HCT116 (cell line): Measurements from ENCODE around the gene PARD6G. TPM values are rescaled to one million over a fixed set of nuclear protein-coding genes. Genes with fewer than 3 reads are reported as not detected.

ENCODE experiments used
- ATAC-seq: fragments of 200-7000 bp; cut with Tn5 transposase; 2 replicates; pipeline ENCODE4 v1.9.1; 2020; ENCODE audit warnings: mild to moderate bottlenecking, moderate library complexity
- BruUV-seq: library from RNA; stranded (reverse); fragments of 400-500 nt; replicated peaks from 2 replicates; lab custom pipeline; 2021; lab: Mats Ljungman, UMichigan
- CTCF ChIA-PET: fragments of 300-600 bp; sonication (Branson Sonifier 250); formaldehyde crosslinking; loops from one replicate; lab custom pipeline; 2021; ENCODE audit warnings: antibody characterized with exemption; lab: Charles Lee
- POLR2A ChIA-PET: fragments of 300-600, 350-600 bp; sonication (Branson Sonifier 250); formaldehyde crosslinking; loops from one replicate; lab custom pipeline; 2021; ENCODE audit warnings: antibody characterized with exemption; lab: Charles Lee
- RAD21 ChIA-PET, 2 experiments: fragments of 300-600 bp; sonication (Branson Sonifier 250); formaldehyde crosslinking; loops; one replicate each; lab custom pipeline; 2023; ENCODE audit warnings: low total read pairs in 2 of 2; ENCODE audit not compliant: uncharacterized antibody in 2 of 2, unreplicated experiment in 2 of 2, low non-redundant PET in 1 of 2; lab: Charles Lee
- DNase-seq: peaks from one replicate; pipeline ENCODE4 v3.0.0-alpha.2; 2010; ENCODE audit warnings: low read depth, low spot score
- H2AFZ ChIP-seq: fragments of 200-600 bp; shearing (Covaris generic), sonication (generic); 2 replicates; pipeline ENCODE4 v1.6.1; 2017; ENCODE audit warnings: low read depth, mixed run types, mixed read lengths, antibody characterized with exemption, low read length; ENCODE audit not compliant: poor library complexity, severe bottlenecking
- H3K27ac ChIP-seq: 2 replicates; pipeline ENCODE4 v1.5.1; 2012; ENCODE audit warnings: low read depth, low read length
- H3K27me3 ChIP-seq: fragments of 200-600 bp; sonication (generic); 2 replicates; pipeline ENCODE4 v1.6.1; 2016; ENCODE audit warnings: mixed run types, low read length, mixed read lengths; ENCODE audit not compliant: insufficient read depth
- H3K36me3 ChIP-seq, 2 experiments: fragments of 200-500 bp in 1 of 2; fragments of 200-600 bp in 1 of 2; sonication (Bioruptor generic) in 1 of 2; sonication (generic) in 1 of 2; 2 replicates each; pipeline versions ENCODE4 v1.5.1 to v1.6.1; 2014 to 2016; ENCODE audit warnings: low read length in 2 of 2, inconsistent platforms in 1 of 2, mixed read lengths in 1 of 2, mixed run types in 1 of 2; ENCODE audit not compliant: insufficient read depth in 2 of 2, control insufficient read depth in 1 of 2
- H3K4me1 ChIP-seq, 2 experiments: fragments of 200-600 bp in 1 of 2; sonication (generic) in 1 of 2; 2 replicates each; pipeline versions ENCODE4 v1.5.1 to v1.6.1; 2012 to 2017; ENCODE audit warnings: low read length in 2 of 2, inconsistent platforms in 1 of 2, mild to moderate bottlenecking in 1 of 2, mixed read lengths in 1 of 2, mixed run types in 1 of 2, moderate library complexity in 1 of 2; ENCODE audit not compliant: insufficient read depth in 2 of 2, control insufficient read depth in 1 of 2
- H3K4me2 ChIP-seq: fragments of 200-600 bp; sonication (generic); 2 replicates; pipeline ENCODE4 v1.6.1; 2017; ENCODE audit warnings: mixed run types, low read length, mixed read lengths
- H3K4me3 ChIP-seq, 2 experiments: fragments of 200-600 bp in 1 of 2; sonication (generic) in 1 of 2; replicated peaks in 1 of 2; 2 replicates each; pipeline ENCODE4 v1.5.1; 2011 to 2016; ENCODE audit warnings: low read length in 2 of 2, control low read depth in 1 of 2, low read depth in 1 of 2, mild to moderate bottlenecking in 1 of 2, mixed read lengths in 1 of 2, mixed run types in 1 of 2
- H3K79me2 ChIP-seq: fragments of 200-600 bp; sonication (generic); 2 replicates; pipeline ENCODE4 v1.6.1; 2017; ENCODE audit warnings: mild to moderate bottlenecking, mixed run types, low read length, moderate library complexity, mixed read lengths; ENCODE audit not compliant: insufficient read depth
- H3K9ac ChIP-seq: fragments of 200-600 bp; sonication (generic); 2 replicates; pipeline ENCODE4 v1.6.1; 2016; ENCODE audit warnings: low read length, mixed read lengths
- H3K9me2 ChIP-seq: fragments of 200-600 bp; sonication (generic), shearing (Covaris generic); 2 replicates; pipeline ENCODE4 v1.6.1; 2017; ENCODE audit warnings: mixed run types, mild to moderate bottlenecking, moderate library complexity; ENCODE audit not compliant: insufficient read depth
- H3K9me3 ChIP-seq, 2 experiments: fragments of 200-500 bp in 1 of 2; fragments of 200-600 bp in 1 of 2; sonication (Bioruptor generic) in 1 of 2; sonication (generic) in 1 of 2; 2 replicates each; pipeline ENCODE4 v1.6.1; 2014 to 2017; ENCODE audit warnings: low read length in 2 of 2, mixed read lengths in 2 of 2, inconsistent platforms in 1 of 2, low read depth in 1 of 2, mild to moderate bottlenecking in 1 of 2, mixed run types in 1 of 2, moderate library complexity in 1 of 2; ENCODE audit not compliant: control insufficient read depth in 1 of 2, insufficient read depth in 1 of 2
- H4K20me1 ChIP-seq: fragments of 200-600 bp; sonication (generic), shearing (Covaris generic); 2 replicates; pipeline ENCODE4 v1.6.1; 2017; ENCODE audit warnings: mixed run types, mild to moderate bottlenecking, moderate library complexity; ENCODE audit not compliant: insufficient read depth
- CBX3 ChIP-seq: IDR thresholded peaks from 2 replicates; pipeline ENCODE4 v1.6.1; 2012; ENCODE audit warnings: low read depth
- EGR1 ChIP-seq: IDR thresholded peaks from 2 replicates; pipeline ENCODE4 v1.6.1; 2012; ENCODE audit warnings: low read depth
- ELF1 ChIP-seq: IDR thresholded peaks from 2 replicates; pipeline ENCODE4 v1.6.1; 2012; ENCODE audit warnings: low read depth, borderline replicate concordance
- EZH2phosphoT487 ChIP-seq: fragments of 200-600 bp; IDR thresholded peaks from 2 replicates; pipeline ENCODE4 v1.6.1; 2018; ENCODE audit warnings: antibody characterized with exemption, borderline replicate concordance
- POLR2A ChIP-seq: IDR thresholded peaks from 2 replicates; pipeline ENCODE4 v1.7.0; 2011; ENCODE audit warnings: borderline replicate concordance; ENCODE audit not compliant: insufficient read depth, insufficient read length; ENCODE audit errors: extremely low read depth
- POLR2AphosphoS5 ChIP-seq: IDR thresholded peaks from 2 replicates; pipeline ENCODE4 v1.6.1; 2011; ENCODE audit warnings: mild to moderate bottlenecking, low read depth, low read length, moderate library complexity
- SP1 ChIP-seq: IDR thresholded peaks from 2 replicates; pipeline ENCODE4 v1.6.1; 2012; ENCODE audit warnings: low read depth
- TCF7L2 ChIP-seq: IDR thresholded peaks from 2 replicates; pipeline ENCODE4 v1.7.0; 2011; ENCODE audit warnings: borderline replicate concordance, inconsistent platforms; ENCODE audit not compliant: insufficient read depth, insufficient read length; ENCODE audit errors: extremely low read depth
- ZNF274 ChIP-seq: fragments of 200-500 bp; sonication (Bioruptor generic); IDR thresholded peaks from 2 replicates; pipeline ENCODE4 v1.6.1; 2014; ENCODE audit warnings: mild to moderate bottlenecking, low read depth, low read length, inconsistent platforms
- intact Hi-C: fragments of 100-400 bp; cut with micrococcal nuclease; formaldehyde crosslinking; loops from 2 replicates; pipeline ENCODE4 v1.10.0; 2022
- total RNA-seq: library from RNA; stranded (reverse); gene quantifications from one replicate; pipeline ENCODE4 v1.2.1, GENCODE V29; 2021; ENCODE audit not compliant: unreplicated experiment
- TF ChIP-seq, protein P1 (sequence below): IDR thresholded peaks from 2 replicates; pipeline ENCODE4 v1.6.1; 2012; ENCODE audit warnings: low read depth
- TF ChIP-seq, protein P2 (sequence below): IDR thresholded peaks from 2 replicates; pipeline ENCODE4 v1.6.1; 2011; ENCODE audit warnings: mild to moderate bottlenecking, low read length, moderate library complexity; ENCODE audit not compliant: insufficient replicate concordance; ENCODE audit errors: extremely low read depth
- TF ChIP-seq, protein P3 (sequence below): IDR thresholded peaks from 2 replicates; pipeline ENCODE4 v1.6.1; 2012
- TF ChIP-seq, protein P4 (sequence below): IDR thresholded peaks from 2 replicates; pipeline ENCODE4 v1.6.1; 2012

The PARD6G gene
- total RNA-seq, 1 experiment from 2014 or later: 12.8 TPM

DNA sequence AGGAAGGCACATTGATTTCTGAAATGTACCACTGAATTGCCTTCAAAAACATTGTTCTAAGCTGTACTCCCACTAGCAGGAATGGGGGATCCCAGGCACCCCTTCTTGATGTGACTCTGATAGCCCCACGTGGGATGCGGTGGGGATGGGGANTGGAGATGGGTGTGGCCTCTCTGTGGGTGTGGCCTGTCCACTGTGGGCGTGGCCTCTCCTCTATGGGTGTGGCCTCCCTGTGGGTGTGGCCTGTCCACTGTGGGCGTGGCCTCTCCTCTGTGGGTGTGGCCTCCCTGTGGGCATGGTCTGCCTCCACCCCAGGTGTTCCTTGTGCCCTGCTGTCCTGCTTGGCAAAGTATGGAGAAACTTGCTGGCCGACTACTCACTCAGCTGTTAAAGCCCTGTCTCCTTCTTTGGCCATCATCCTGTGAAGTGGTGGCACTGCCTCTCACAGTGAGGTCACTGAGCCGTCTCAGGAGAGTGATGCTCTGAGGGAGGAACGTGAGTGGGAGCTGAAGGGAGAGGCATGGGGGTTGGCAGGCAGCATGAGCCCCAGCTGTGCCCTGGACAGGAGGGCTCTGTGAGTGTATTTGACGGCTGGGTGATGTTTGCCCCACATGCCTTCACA lies 6.7 kb upstream of the PARD6G start (continued):
- TF ChIP-seq, protein P1, sequence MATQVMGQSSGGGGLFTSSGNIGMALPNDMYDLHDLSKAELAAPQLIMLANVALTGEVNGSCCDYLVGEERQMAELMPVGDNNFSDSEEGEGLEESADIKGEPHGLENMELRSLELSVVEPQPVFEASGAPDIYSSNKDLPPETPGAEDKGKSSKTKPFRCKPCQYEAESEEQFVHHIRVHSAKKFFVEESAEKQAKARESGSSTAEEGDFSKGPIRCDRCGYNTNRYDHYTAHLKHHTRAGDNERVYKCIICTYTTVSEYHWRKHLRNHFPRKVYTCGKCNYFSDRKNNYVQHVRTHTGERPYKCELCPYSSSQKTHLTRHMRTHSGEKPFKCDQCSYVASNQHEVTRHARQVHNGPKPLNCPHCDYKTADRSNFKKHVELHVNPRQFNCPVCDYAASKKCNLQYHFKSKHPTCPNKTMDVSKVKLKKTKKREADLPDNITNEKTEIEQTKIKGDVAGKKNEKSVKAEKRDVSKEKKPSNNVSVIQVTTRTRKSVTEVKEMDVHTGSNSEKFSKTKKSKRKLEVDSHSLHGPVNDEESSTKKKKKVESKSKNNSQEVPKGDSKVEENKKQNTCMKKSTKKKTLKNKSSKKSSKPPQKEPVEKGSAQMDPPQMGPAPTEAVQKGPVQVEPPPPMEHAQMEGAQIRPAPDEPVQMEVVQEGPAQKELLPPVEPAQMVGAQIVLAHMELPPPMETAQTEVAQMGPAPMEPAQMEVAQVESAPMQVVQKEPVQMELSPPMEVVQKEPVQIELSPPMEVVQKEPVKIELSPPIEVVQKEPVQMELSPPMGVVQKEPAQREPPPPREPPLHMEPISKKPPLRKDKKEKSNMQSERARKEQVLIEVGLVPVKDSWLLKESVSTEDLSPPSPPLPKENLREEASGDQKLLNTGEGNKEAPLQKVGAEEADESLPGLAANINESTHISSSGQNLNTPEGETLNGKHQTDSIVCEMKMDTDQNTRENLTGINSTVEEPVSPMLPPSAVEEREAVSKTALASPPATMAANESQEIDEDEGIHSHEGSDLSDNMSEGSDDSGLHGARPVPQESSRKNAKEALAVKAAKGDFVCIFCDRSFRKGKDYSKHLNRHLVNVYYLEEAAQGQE: no peak
- TF ChIP-seq EGR1 (no peak), ELF1 (no peak)
- TF ChIP-seq, protein P2, sequence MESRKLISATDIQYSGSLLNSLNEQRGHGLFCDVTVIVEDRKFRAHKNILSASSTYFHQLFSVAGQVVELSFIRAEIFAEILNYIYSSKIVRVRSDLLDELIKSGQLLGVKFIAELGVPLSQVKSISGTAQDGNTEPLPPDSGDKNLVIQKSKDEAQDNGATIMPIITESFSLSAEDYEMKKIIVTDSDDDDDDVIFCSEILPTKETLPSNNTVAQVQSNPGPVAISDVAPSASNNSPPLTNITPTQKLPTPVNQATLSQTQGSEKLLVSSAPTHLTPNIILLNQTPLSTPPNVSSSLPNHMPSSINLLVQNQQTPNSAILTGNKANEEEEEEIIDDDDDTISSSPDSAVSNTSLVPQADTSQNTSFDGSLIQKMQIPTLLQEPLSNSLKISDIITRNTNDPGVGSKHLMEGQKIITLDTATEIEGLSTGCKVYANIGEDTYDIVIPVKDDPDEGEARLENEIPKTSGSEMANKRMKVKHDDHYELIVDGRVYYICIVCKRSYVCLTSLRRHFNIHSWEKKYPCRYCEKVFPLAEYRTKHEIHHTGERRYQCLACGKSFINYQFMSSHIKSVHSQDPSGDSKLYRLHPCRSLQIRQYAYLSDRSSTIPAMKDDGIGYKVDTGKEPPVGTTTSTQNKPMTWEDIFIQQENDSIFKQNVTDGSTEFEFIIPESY: no peak
- TF ChIP-seq, protein P3, sequence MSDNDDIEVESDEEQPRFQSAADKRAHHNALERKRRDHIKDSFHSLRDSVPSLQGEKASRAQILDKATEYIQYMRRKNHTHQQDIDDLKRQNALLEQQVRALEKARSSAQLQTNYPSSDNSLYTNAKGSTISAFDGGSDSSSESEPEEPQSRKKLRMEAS: no peak
- TF ChIP-seq, all 23 proteins: peak for 0

DNA sequence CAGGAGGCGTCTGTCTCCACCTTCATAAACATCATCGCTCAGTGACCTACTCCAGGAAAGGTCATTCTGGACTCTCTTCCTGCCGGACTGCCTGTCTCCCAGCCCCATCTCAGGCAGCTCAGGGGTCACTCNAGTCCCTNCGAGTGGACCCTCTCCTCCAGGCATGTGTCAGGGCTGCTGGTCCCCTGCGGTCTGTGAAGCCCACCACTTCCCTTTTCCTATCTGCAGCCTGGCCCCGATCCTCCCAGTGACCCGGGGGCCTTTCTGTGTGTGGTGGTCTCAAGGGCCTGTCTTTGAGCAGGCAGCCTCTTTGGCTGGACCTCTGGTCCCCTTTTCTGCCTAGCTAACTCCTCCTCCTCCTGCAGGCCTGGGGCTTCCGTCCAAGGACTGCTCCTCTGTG lies 5.9 kb upstream of the PARD6G start:
- no peaks in the 10 kb centered on the region for H4K20me1 ChIP-seq
- ChIA-PET POLR2A (no interaction called here), CTCF (no interaction called here), RAD21 (no interaction called here)
- TF ChIP-seq EGR1 (no peak), EZH2phosphoT487 (no peak), ELF1 (no peak), CBX3 (no peak), POLR2AphosphoS5 (no peak), ZNF274 (no peak), POLR2A (no peak), TCF7L2 (no peak), SP1 (no peak)
- TF ChIP-seq, protein P4, sequence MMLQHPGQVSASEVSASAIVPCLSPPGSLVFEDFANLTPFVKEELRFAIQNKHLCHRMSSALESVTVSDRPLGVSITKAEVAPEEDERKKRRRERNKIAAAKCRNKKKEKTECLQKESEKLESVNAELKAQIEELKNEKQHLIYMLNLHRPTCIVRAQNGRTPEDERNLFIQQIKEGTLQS: no peak
- no peak overlapping the region for H2AFZ ChIP-seq
- H3K4me1 ChIP-seq: no peaks in the 10 kb centered on the region
- H3K9me2 ChIP-seq: no peaks in the 10 kb centered on the region
- no peak for DNase-seq
- H3K4me3 ChIP-seq: no peak overlapping the region
- no peak overlapping the region for H3K9ac ChIP-seq
- no peaks in the 10 kb centered on the region for H3K27me3 ChIP-seq
- no peaks in the 10 kb centered on the region for H3K9me3 ChIP-seq
- no peak overlapping the region for H3K27ac ChIP-seq
- no peaks in the 10 kb centered on the region for H3K79me2 ChIP-seq
- ATAC-seq: no peak
- no peaks in the 10 kb centered on the region for H3K36me3 ChIP-seq
- BruUV-seq: no TSS peak
- intact Hi-C loops: no loop called here
- no peak overlapping the region for H3K4me2 ChIP-seq
